ENCODE data around the gene RB1.

RB1 gene

DNA sequence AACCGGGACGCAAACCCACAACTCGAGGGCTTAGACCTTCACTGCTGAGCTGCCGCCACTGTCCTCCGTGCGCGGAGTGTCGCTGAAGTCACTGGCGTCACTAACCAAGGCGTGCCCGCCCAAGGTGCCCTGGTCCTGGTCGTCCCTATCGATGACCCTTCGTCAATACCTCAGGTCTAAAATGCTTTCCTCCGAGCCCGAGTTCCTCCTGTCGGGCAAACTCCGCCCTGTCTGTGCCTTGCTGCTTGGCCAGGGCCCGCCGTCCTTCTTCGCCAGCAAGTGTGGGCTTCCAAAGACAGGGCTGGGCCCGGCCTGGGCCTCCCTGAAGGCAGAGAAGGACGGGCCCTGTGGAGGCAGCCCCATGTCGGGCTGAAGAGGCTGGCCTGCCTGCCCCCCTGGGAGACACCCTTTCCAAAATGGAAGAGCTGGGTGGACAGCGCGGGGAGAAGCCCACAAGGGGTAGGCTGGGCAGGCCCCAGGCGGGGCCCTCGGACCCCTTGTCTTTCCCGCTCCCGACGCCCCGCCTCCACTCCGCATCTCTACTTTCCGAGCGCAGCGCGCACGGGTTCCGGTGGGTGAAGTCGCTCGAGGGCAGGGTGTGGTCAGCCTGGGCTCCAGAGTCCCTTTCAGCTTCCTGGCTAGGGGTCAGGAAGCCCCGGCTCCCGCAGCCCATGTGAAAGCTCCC is 13.4 kb downstream of the RB1 start:
- TF ChIP-seq, protein P1, sequence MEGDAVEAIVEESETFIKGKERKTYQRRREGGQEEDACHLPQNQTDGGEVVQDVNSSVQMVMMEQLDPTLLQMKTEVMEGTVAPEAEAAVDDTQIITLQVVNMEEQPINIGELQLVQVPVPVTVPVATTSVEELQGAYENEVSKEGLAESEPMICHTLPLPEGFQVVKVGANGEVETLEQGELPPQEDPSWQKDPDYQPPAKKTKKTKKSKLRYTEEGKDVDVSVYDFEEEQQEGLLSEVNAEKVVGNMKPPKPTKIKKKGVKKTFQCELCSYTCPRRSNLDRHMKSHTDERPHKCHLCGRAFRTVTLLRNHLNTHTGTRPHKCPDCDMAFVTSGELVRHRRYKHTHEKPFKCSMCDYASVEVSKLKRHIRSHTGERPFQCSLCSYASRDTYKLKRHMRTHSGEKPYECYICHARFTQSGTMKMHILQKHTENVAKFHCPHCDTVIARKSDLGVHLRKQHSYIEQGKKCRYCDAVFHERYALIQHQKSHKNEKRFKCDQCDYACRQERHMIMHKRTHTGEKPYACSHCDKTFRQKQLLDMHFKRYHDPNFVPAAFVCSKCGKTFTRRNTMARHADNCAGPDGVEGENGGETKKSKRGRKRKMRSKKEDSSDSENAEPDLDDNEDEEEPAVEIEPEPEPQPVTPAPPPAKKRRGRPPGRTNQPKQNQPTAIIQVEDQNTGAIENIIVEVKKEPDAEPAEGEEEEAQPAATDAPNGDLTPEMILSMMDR (IDR thresholded peaks at IDR 0.05; ENCODE audit: low read depth, low read length), result no peak

GRCh38 chr13:48317511-48318376 is 14.2 kb downstream of the RB1 start:
- no peak overlapping the region for H3K4me3 ChIP-seq (ENCODE audit: low read depth, low read length)

More for the DNA sequence above, 13.4 kb downstream of the RB1 start:
- H3K4me3 ChIP-seq (ENCODE audit: low read depth, low read length), result no peak overlapping the region

DNA sequence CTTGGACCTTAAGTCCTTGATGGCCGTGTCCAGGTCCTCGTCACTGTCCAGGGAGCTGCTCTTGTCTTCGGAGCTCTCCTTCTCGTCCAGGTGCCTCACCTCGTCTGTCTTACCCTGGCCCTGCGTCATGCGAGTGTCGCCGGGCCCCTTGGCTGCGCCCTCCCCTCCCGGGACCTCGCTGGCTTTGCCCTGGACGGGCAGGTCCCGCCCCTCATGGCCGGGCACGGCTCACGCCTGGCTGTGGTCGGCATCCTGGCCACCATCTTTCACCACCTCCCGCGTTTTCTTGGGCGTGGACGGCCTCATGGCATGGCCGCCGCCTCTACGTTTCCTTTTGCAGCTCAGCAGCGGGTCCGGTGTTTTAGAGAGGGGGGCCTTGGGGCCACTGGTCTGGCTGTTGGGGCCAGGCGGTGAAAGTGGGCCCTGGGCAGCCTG is 14.8 kb downstream of the RB1 start:
- TF ChIP-seq, protein P1 (IDR thresholded peaks at IDR 0.05; ENCODE audit: low read depth, low read length), result no peak
- H3K4me3 ChIP-seq (ENCODE audit: low read depth, low read length), result no peak overlapping the region

More at GRCh38 chr13:48317511-48318376, 14.2 kb downstream of the RB1 start:
- TF ChIP-seq, protein P1 (IDR thresholded peaks at IDR 0.05; ENCODE audit: low read depth, low read length), result no peak

- H3K4me3 ChIP-seq (ENCODE audit: low read depth, low read length), result no peak overlapping the region
Measured at GRCh38 chr13:48318821-48319511, 15.4 kb downstream of the RB1 start.

GRCh38 chr13:48319531-48320398 is 16.2 kb downstream of the RB1 start:
- no peak overlapping the region for H3K4me3 ChIP-seq (ENCODE audit: low read depth, low read length)
- TF ChIP-seq, protein P1 (IDR thresholded peaks at IDR 0.05; ENCODE audit: low read depth, low read length), result no peak

More at GRCh38 chr13:48318821-48319511, 15.4 kb downstream of the RB1 start:
- TF ChIP-seq, protein P1 (IDR thresholded peaks at IDR 0.05; ENCODE audit: low read depth, low read length), result no peak

DNA sequence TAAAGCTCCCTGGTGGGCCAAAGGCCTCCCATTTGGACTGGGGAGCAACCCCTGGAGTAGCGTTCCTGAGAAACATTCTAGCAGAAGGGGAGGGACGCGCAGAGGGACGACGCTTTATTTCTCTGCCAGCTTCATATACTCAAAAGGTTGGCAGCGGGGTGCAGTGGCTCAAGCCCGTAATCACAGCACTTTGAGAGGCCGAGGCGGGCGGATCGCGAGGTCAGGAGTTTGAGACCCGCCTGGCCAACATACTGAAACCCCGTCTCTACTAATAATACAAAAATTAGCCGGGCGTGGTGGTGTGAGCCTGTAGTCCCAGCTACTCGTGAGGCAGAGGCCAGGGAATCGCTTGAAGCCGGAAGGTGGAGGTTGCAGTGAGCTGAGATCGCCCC is 16.8 kb downstream of the RB1 start:
- TF ChIP-seq, protein P1 (IDR thresholded peaks at IDR 0.05; ENCODE audit: low read depth, low read length), result no peak
- no peak overlapping the region for H3K4me3 ChIP-seq (ENCODE audit: low read depth, low read length)

All from WI38 (cell line).